T-helper 2 cell (primary cell): Measurements from ENCODE around the gene MIOX.
A peak's percentile ranks its signal among the peaks of the same experiment; 100 is the strongest.
"Not testable (repeated sequence)": the region's sequence is repeated elsewhere in the genome, so short reads cannot be mapped to it uniquely, and the experiment has no call there.

ENCODE experiments used
- DNase-seq, 5 experiments: peaks; one replicate each; pipeline versions ENCODE4 v3.0.0 to v3.0.0-alpha.2; 2012 to 2022

Gene MIOX

DNA sequence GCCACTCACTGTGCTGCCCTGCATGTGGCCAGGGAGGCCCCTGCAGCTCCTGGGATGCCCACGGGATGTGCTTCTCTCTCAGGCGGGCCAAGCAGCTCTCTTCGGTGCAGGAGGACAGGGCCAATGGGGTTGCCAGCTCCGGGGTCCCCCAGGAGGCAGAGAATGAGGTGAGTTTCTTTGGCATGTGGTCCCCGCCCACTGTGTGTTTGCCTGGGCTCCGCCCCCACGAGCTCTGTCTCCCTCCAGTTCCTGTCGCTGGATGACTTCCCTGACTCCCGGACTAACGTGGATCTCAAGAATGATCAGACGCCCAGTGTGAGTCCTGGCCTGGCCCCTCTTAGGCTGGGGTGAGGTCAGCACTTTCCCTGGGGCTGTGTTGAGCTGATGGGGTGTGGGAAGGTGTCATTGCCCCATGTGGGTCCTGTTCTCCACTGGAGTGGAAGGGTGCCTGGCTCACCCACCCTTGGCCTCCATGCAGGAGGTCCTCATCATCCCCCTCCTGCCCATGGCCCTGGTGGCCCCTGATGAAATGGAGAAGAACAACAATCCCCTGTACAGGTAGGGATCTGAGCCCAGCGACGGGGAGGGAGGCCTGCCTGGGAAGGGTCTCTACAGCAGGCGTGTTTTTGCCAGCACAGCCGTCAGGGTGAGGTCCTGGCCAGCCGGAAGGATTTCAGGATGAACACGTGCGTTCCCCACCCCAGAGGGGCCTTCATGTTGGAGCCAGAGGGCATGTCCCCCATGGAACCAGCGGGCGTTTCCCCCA is 31.0 kb downstream of the MIOX start:
- DNase-seq: no peak

DNA sequence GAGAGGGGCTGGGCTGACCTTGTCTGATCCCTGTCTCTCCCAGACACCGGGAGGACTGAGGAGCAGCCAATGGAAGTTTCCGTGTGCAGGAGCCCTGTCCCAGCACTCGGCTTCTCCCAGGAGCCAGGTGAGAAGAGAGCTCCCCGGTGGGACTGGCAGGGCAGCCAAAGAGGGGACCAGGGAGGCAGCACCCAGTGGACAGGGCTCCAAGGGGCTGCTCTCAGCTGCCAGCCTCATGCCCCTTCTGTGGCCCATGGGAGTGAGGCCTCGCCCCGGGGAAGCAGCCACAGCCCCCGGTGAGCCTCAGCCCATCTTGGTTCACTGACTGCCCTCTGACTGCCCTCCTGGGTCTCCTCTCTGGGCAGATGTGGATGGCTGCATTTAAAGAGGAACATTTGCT is 31.9 kb downstream of the MIOX start:
- DNase-seq: no peak

DNA sequence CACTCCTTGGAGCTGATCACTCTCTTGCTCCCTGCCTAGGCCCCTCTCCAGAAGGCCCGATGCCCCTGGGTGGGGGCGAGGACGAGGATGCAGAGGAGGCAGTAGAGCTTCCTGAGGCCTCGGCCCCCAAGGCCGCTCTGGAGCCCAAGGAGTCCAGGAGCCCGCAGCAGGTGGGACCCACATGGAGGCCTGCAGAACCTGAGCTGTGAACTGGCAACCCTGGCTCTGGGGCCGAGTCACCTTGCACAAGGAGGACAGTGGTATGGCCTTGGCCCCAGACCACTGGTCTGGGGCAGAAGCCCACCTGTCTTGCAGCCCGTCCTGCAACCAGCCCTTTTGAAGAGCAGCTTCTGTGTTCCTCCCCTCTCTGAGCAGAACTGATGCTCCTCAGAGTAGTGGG is 32.5 kb downstream of the MIOX start:
- DNase-seq: no peak

DNA sequence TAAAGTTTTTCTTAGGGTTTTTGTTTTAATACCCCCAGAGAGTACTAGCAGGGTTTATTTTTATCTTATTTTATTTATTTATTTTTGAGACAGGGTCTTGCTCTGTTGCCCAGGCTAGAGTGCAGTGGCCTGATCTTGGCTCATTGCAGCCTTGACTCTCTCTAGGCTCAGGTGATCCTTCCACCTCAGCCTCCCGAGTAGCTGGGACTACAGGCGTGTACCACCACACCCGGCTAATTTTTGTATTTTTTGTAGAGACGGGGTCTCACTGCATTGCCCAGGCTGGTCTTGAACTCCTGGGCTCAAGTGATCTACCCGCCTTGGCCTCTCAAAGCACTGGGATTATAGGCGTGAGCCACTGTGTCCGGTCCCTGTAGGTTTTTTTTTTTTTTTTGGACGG is 33.5 kb downstream of the MIOX start:
- DNase-seq: not testable (repeated sequence)

DNA sequence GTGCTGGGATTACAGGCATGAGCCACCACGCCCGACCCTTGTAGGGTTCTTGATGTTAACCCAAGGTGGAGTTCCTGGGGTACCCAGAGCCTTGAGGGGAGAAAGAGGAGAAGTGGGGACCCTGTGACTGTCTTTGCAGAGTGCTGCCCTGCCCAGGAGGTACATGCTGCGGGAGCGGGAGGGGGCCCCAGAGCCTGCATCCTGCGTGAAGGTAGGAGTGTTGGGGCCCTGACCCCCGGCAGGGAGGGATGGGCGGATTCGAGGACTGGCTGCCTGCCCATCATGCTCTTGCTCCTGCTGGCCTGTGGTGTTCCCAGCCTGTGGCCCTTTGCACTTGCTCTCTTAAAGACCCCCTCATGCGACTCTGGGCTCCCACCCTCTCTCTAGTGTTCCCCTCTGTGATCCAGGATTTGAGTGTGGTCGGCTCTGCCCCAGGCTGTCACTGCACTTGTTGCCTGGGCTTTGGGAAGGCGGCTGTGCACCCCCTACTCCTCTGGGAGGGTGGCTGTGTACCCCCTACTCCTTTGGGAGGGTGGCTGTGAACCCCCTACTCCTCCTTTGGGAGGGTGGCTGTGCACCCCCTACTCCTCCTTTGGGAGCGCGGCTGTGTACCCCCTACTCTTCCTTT is 34.3 kb downstream of the MIOX start:
- DNase-seq: no peak

DNA sequence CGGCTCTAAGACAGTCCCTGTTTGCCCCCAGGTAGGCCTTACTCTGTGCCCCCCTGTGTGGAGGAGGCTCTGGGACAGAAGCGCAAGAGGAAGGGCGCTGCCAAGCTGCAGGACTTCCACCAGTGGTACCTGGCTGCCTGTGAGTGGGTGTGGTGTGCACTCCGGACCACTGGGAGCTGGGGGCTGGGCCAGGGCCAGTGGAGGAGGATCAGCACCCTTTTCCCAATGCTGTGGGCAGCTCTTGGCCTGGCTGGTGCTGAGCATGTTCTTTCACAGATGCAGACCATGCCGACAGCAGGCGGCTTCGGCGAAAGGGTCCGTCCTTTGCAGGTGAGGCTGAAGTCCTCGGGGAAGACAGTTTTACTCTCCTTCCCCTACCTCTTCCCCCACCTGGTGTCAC is 35.1 kb downstream of the MIOX start:
- DNase-seq: no peak

DNA sequence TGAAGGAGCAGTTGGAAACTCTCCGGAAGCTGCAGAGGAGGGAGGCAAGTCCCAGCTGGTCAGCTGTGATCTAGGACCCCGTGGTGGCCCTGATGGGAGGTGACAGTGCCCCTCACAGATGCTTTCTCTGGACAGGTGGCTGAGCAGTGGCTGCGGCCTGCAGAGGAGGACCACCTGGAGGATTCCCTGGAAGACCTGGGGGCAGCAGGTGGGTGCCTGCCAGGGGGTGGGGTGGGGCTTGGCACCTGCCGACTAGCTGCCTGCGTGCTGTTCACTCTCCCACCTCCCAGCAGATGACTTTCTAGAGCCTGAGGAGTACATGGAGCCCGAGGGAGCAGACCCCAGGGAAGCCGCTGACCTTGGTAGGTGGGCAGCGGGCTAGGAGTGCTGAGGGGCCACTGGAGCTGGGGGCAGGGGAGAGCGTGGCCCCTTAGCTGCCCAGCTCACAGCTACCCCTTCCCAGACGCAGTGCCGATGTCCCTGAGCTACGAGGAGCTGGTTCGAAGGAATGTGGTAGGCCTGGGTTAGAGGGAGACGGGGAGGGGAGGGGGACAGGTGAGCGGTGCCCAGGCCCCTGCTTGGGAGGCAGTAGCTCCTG is 35.6 kb downstream of the MIOX start:
- no peak for DNase-seq

DNA sequence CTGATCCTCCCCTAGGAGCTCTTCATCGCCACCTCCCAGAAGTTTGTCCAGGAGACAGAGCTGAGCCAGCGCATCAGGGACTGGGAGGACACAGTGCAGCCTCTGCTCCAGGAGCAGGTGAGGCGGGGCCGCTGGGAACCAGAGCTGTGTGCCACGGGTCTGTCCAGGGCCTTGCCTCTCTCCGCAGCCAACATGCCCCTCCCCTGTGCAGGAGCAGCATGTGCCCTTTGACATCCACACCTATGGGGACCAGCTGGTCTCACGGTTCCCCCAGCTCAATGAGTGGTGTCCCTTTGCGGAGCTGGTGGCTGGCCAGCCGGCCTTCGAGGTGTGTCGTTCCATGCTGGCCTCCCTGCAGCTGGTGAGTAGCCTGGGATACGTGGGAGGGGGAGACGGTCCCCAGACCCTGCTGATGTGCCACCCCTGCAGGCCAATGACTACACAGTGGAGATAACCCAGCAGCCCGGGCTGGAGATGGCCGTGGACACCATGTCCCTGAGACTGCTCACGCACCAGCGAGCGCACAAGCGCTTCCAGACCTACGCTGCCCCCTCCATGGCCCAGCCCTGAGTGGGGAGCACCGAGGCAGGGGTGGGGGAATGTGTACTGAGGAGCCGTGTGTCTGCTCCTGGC is 36.3 kb downstream of the MIOX start:
- DNase-seq: no peak

DNA sequence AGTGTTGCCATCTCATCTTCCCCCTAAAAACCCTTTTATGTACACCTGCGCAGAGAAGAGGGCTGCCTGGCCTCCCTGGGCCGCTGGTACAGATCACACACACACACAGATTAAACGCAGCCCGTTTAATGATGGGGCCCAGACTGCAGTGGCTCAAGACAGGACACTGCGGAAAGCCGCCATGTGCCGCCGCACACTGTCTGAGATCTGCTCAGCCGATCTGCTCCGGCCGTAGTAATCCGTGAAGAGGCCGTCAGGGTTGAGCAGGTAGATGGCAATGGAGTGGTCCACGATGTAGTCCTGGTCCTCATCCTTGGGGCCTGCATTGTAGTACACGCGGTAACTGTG is 36.8 kb downstream of the MIOX start:
- DNase-seq: no peak

DNA sequence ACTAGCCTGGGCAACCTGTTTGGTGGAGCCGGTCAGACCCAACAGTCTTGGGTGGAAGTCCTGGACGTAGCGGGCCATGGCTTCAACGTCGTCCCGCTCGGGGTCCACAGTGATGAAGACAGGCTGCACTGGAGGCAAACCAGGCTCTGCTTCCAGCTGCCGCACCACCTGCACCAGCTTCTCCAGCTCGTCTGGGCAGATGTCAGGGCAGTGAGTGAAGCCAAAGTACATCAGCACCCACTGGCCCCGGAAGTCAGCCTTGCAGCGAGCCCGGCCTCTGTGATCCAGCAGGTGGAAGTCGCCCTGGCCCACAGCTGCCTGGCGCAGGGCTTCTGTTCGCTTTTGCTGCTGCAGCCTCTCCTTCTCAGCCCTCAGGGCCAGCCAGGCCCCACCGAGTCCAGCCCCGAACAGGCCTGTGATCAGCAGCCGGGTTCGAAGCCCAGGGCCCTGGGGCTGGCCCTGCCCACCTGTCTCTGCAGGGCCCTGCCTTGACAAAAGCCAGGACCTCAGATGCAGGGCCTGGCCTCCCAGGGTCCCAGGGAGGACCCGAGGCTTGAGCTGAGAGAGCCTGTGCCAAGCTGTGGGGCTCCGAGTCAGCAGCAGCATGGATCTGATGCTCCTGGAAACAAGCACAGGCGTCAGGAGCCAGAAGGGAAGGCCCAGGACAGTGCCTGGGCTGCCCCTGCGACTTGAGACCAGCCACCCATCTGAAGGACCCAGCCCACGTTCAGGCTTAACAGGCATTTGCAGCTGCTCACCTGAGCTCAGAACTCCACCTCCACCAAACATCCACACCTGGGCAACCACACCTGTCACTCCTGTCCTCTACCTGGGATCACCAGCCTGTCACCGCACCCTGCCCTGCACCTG is 37.4 kb downstream of the MIOX start:
- DNase-seq: no peak

DNA sequence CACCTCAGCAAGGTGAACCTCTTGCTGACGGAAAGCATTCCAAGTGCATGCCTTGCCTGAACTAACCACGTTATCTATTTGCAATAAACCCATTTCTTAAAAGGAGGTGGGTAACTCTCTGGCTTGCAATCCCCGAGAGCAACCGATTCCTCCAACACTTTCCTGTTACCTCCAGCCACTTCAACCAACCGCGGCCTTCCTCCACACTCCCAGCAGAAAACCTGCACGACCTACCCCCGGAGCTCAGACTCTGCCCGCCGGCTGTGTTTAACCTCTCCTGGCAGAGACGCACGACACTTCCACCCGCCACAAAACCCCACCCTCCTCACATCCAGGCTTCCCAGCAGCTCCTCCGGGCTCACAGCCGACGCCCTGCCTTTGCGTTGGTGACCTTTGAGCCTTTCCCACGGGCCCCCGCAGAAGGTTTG is 38.0 kb downstream of the MIOX start:
- DNase-seq: no peak

DNA sequence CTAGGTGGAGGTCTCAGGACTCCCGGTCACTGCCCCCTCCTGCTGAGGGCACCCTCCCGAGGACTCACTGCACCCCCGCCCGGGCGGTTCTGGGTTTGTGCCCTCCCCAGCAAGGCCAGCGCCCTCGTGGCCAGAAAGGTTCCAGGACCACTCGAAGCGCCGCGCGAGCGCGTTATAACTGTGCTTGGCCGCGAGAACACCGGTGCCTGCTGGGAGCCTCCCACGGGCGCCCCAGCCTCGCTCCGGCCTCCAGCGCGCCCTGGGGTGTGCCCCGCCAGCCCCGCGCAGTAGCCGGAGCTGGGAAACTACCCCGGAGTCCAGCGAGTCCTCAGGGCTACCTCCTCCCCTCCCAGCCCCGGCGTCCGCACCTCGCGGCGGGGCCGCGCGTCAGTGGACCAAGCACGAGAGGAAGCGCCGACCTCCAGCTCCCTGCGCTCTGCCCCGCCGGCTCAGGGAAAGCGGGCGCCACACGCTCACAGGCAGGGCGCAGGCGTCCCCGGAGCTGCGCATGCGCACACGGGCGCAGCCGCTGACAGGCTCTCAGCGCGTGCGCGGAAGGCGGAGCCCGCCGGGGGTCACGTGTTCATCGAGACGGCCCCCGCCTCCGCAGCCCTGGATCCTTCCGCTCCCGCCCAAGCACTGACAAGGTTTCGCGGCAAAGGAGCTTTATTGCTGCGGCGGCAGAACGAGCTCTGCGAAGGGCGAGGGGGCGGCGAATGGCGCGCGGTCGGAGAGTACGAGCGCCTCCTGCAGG is 38.6 kb downstream of the MIOX start, which contains the start of gene SCO2:
Gene SCO2 (minus strand): TSS at position 495 of the 754 bp plus-strand sequence. CDS start 1,187 bp downstream, outside the sequence.
- peak; percentile 95 to 98 (median 96) for DNase-seq

DNA sequence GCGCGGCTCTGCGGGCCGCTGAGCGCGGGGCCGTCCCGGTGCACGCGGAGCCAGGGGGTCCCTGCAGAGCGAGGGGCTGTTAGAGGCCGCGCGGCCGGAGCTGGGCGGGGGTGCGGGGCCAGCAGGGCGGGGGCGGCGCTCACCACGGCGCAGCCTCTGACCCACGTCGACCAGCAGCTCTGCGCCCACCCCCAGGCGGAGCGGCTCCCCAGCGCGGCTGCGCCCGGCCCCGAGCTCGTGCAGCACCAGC is 39.1 kb downstream of the MIOX start:
- DNase-seq: no peak

DNA sequence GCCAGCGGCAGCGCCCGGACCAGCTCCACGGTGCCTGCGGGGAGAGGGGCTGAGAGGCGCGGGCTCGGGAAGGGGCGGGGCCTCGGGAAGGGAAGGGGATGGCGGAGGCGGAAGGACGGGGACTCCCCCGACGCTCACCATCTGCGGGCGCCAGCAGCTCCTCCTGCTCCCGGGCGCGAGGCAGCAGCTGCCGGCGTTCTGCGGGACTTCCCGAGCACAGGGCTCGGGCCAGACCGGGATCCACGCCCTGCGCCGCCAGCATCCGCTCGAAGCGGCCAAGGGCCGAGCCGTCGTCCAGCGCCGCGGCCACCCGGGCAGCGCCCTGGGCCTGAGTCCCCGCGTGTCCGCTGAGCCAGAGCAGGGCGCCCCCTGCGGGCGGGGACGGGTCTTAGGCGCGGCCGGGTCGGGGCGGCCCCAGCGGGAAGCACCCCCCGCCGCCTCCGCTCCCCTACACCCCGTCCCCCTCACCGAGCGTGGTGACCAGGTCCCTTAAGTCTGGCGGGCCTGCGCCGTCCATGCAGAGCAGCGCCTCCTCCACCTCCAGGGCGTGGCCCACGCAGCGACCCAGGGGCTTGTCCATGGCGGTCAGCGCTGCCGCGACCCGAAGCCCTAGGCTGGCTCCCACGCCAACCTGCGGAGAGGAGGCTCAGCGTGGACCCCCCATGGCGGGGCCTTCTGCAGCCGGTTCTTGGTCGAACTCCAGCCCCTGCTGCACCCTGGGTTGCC is 39.6 kb downstream of the MIOX start:
- peak; percentile 71 to 93 (median 80) for DNase-seq

DNA sequence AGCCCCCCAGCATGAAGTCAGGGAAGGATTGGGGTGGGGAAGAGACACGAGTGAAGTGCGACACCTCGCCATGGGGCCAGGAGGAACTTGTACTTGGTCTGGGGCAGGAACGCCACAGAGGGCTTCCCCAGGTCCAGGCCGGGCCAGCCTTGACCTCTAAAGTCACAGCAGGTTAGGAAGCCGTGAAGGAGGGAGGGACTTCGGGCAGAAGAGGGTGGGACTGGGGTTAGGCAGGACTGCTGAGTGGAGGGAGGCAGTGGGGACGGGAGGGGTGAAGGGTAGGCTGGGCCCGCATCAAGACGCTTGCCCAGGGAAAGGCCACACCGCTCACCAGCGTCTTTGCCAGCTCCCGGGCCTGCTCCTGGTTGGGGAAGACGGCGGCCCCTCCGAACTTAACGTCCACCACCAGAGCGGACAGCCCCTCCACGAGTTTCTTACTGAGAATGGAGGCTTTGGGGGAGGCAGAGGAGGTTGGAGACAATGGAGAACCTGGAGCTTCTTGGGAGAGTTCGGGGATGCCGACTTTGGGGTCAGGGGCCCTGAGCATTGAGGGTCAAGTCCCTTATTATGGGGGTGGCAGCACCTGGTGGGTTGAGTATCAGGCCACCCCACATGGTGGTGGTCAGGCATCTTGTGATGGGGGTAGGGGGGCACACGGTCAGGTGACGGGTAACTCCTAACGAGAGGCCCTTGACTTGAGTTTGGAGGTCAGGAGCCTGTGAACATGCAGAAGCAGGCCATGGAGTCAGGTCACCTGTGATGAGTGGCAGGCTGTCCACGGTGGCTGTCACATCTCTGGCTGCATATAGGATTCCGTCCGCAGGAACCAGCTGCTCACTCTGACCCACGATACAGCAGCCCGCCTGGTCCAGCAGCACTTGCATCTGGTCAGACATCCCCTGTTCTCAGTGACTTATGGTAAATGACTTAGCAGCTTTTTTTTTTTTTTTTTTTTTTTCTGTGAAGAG is 40.5 kb downstream of the MIOX start:
- DNase-seq: peak in 1 of 5 experiments; percentile 72

DNA sequence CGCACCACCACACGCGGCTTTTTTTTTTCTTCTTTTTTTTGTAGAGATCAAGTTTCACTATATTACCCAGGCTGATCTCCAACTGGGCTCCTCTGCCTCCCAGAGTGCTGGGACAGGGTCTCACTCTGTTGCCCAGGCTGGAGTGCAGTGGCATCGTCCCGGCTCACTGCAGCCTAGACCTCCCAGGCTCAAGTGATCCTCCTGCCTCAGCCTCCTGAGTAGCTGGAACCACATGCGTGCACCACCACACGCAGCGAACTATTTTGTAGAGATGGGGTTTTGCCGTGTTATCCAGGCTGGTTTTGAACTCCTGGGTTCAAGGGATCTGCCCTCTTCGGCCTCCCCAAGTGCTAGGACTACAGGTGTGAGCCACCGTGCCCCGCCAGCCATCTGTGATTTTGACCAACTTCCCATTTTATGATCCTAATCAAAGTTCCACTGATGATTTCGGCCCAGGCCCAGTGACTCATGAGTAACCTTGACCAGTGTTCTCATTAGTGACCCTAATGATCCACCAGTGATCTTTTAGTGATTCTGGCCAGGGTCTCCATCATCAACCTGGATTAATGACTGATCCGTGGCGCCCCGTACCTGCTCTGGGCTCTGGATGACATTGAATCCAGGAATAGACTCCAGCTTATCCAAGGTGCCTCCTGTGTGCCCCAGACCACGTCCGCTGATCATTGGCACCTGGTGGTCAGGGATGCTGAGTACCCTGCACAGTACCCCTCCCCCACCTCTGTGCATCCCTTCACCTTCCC is 41.4 kb downstream of the MIOX start:
- DNase-seq: no peak

DNA sequence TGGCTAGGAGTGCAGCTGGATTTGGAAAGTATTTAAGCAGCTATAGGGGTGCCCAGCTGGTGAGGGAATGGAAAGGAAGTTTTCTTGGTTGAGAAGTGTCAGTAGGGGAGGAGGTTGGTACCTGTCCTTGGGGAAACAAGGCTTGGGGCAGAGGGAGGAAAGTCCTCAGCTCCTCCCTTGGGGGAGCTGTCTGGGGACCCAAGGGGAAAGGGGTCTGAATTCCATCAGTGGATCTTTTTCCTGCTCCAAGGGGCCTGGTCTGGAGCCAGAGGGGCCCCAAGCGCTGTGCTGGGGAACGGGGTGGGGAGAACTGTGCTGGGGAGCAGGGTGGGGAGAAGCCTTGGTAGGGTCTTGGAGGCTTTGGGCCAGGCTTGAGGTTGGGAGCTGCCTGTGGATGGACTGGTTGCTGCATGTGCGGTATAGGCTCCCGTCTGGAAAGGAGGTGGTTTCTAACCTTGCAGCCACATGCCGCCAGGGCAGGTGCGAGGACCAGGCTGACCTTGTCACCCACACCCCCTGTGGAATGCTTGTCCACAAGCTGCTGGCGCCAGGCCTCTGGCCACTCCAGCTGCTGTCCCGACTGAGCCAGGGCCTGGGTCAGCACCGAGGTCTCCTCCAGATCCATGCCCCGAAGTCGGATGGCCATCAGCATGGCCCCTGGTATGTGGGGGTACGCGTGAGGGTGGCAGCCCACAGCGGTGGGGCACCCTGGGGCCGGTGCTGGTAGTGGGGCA is 42.2 kb downstream of the MIOX start:
- no peak for DNase-seq

DNA sequence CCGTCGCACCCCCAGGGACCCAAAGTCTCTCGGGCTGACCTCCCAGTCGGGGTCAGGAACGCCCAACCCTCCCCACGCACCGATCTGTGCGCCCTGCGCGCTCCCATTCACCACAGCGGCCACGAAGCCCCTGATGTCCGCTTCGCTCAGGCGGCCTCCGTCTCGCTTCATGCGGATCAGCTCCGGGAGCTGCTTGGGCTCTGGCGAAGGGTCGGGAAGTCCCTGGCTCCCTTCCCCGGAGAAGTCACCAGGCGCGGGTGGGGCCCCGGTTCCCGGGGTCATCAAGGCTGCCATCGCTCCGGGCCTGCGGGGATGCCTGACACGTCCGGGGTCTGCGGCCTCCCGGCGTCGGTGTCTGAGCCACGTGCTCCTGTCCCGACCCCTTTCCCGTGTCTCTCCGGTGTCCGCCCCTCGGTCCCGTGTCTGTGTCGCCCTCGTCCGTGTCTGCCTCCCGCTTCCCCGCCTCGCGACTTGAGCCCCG is 42.8 kb downstream of the MIOX start:
- peak in 1 of 5 experiments; percentile 27 for DNase-seq
